SK-N-SH (cell line): ENCODE measurements around the gene TMCO5A. TPM values are rescaled to one million over a fixed set of nuclear protein-coding genes. Genes with fewer than 3 reads are reported as not detected.

ENCODE experiments used
- CTCF ChIA-PET: fragments of 300-600, 350-600 bp; formaldehyde crosslinking; extraction: SDS; loops from one replicate; lab custom pipeline; 2021; lab: Yijun Ruan, JAX
- POLR2A ChIA-PET: fragments of 350-600 bp; sonication (Branson Sonifier 250); formaldehyde crosslinking; extraction: SDS; loops from one replicate; lab custom pipeline; 2020; ENCODE audit warnings: antibody characterized with exemption, inconsistent platforms; lab: Yijun Ruan, JAX
- DNase-seq: peaks from one replicate; pipeline ENCODE4 v3.0.0; 2012
- H2AFZ ChIP-seq: fragments of 200-600 bp; sonication (generic); 2 replicates; pipeline ENCODE4 v1.8.1; 2016; ENCODE audit warnings: antibody characterized with exemption, mild to moderate bottlenecking, low read depth
- H3F3A ChIP-seq: fragments of 200-600 bp; sonication (generic); replicated peaks from 2 replicates; pipeline ENCODE3; 2016; ENCODE audit warnings: antibody characterized with exemption, mild to moderate bottlenecking; ENCODE audit not compliant: insufficient read depth
- H3K27ac ChIP-seq, 2 experiments: fragments of 200-500 bp in 1 of 2; fragments of 200-600 bp in 1 of 2; sonication (Bioruptor generic) in 1 of 2; sonication (generic), shearing (Covaris generic) in 1 of 2; 2 replicates each; pipeline versions ENCODE4 v1.5.1 to v1.6.1; 2014 to 2016; ENCODE audit warnings: low read depth in 2 of 2, inconsistent platforms in 1 of 2, low read length in 1 of 2, mild to moderate bottlenecking in 1 of 2, mixed read lengths in 1 of 2
- H3K27me3 ChIP-seq: fragments of 200-600 bp; sonication (generic), shearing (Covaris generic); 2 replicates; pipeline ENCODE4 v1.6.1; 2016; ENCODE audit warnings: mixed run types; ENCODE audit not compliant: insufficient read depth
- H3K36me3 ChIP-seq, 2 experiments: fragments of 200-500 bp in 1 of 2; fragments of 200-600 bp in 1 of 2; sonication (Bioruptor generic) in 1 of 2; sonication (generic) in 1 of 2; replicated peaks in 1 of 2; 2 replicates each; pipeline versions ENCODE3 to v1.5.1; 2014 to 2016; ENCODE audit warnings: low read length in 1 of 2, mild to moderate bottlenecking in 1 of 2; ENCODE audit not compliant: insufficient read depth in 2 of 2, control insufficient read depth in 1 of 2
- H3K4me1 ChIP-seq, 2 experiments: fragments of 200-500 bp in 1 of 2; fragments of 200-600 bp in 1 of 2; sonication (Bioruptor generic) in 1 of 2; sonication (generic), shearing (Covaris generic) in 1 of 2; 2 replicates each; pipeline versions ENCODE4 v1.5.1 to v1.6.1; 2014 to 2016; ENCODE audit warnings: low read depth in 1 of 2, low read length in 1 of 2, mixed run types in 1 of 2; ENCODE audit not compliant: insufficient read depth in 2 of 2, control insufficient read depth in 1 of 2
- H3K4me2 ChIP-seq: fragments of 200-600 bp; sonication (generic), shearing (Covaris generic); 2 replicates; pipeline ENCODE4 v1.6.1; 2017; ENCODE audit warnings: mixed run types
- H3K4me3 ChIP-seq, 2 experiments: fragments of 200-500 bp in 1 of 2; fragments of 200-600 bp in 1 of 2; sonication (Bioruptor generic) in 1 of 2; sonication (generic), shearing (Covaris generic) in 1 of 2; 2 replicates each; pipeline versions ENCODE4 v1.5.1 to v1.8.1; 2014 to 2016; ENCODE audit warnings: low read depth in 2 of 2, inconsistent platforms in 1 of 2, low read length in 1 of 2, mild to moderate bottlenecking in 1 of 2, mixed read lengths in 1 of 2, moderate library complexity in 1 of 2
- H3K79me2 ChIP-seq: fragments of 200-600 bp; sonication (generic); 2 replicates; pipeline ENCODE4 v1.8.1; 2017; ENCODE audit warnings: mild to moderate bottlenecking; ENCODE audit not compliant: insufficient read depth
- H3K9ac ChIP-seq: fragments of 200-600 bp; sonication (generic); 2 replicates; pipeline ENCODE4 v1.6.1; 2017; ENCODE audit warnings: mixed run types
- H3K9me2 ChIP-seq: fragments of 200-600 bp; sonication (generic); 2 replicates; pipeline ENCODE4 v1.6.1; 2017; ENCODE audit warnings: mixed run types
- H3K9me3 ChIP-seq: fragments of 200-600 bp; sonication (generic); 2 replicates; pipeline ENCODE4 v1.6.1; 2017; ENCODE audit warnings: mixed run types, mild to moderate bottlenecking, moderate library complexity
- H4K20me1 ChIP-seq: fragments of 200-600 bp; sonication (generic); 2 replicates; pipeline ENCODE4 v1.6.1; 2017; ENCODE audit warnings: mild to moderate bottlenecking, mixed run types; ENCODE audit not compliant: insufficient read depth
- CTCF ChIP-seq: fragments of 200-600 bp; sonication (generic); IDR thresholded peaks from 2 replicates; pipeline ENCODE4 v1.6.1; 2017; ENCODE audit warnings: antibody characterized with exemption, mild to moderate bottlenecking, moderate library complexity
- ELF1 ChIP-seq: IDR thresholded peaks from 2 replicates; pipeline ENCODE4 v1.4.0; 2012
- EP300 ChIP-seq, 2 experiments: IDR thresholded peaks; 2 replicates each; pipeline versions ENCODE4 v1.4.0 to v1.6.1; 2012; ENCODE audit warnings: borderline replicate concordance in 1 of 2, low read depth in 1 of 2, low read length in 1 of 2
- EZH2phosphoT487 ChIP-seq: fragments of 200-600 bp; sonication (generic); IDR thresholded peaks from 2 replicates; pipeline ENCODE4 v1.6.1; 2017; ENCODE audit warnings: low read depth, mixed run types, mild to moderate bottlenecking, antibody characterized with exemption, moderate library complexity, borderline replicate concordance
- FOSL2 ChIP-seq: IDR thresholded peaks from 2 replicates; pipeline ENCODE4 v1.4.0; 2012; ENCODE audit warnings: low read depth, mild to moderate bottlenecking, moderate library complexity, borderline replicate concordance
- FOXM1 ChIP-seq: IDR thresholded peaks from 2 replicates; pipeline ENCODE4 v1.4.0; 2012; ENCODE audit warnings: low read depth, mild to moderate bottlenecking
- GABPA ChIP-seq: IDR thresholded peaks from 2 replicates; pipeline ENCODE4 v1.4.0; 2012; ENCODE audit warnings: low read depth, mild to moderate bottlenecking
- GATA2 ChIP-seq: sonication (generic); formaldehyde crosslinking; IDR thresholded peaks from 2 replicates; pipeline ENCODE4 v1.5.0; 2020; ENCODE audit warnings: mild to moderate bottlenecking, missing genetic modification reagents
- NFIC ChIP-seq: IDR thresholded peaks from 2 replicates; pipeline ENCODE4 v1.4.0; 2012; ENCODE audit warnings: borderline replicate concordance
- RAD21 ChIP-seq: IDR thresholded peaks from 2 replicates; pipeline ENCODE4 v1.6.1; 2012; ENCODE audit warnings: mild to moderate bottlenecking, low read length
- REST ChIP-seq: IDR thresholded peaks from 2 replicates; pipeline ENCODE4 v1.6.1; 2012; ENCODE audit warnings: mild to moderate bottlenecking, low read depth, low read length, moderate library complexity
- RXRA ChIP-seq: IDR thresholded peaks from 2 replicates; pipeline ENCODE4 v1.4.0; 2012; ENCODE audit warnings: low read depth, mild to moderate bottlenecking, borderline replicate concordance
- SIN3A ChIP-seq: IDR thresholded peaks from 2 replicates; pipeline ENCODE4 v1.6.1; 2012; ENCODE audit warnings: low read depth, mild to moderate bottlenecking, low read length, moderate library complexity, borderline replicate concordance
- SMC3 ChIP-seq: IDR thresholded peaks from 2 replicates; pipeline ENCODE4 v1.6.1; 2012; ENCODE audit warnings: low read depth, low read length, improper control_type of control experiment
- TAF1 ChIP-seq: IDR thresholded peaks from 2 replicates; pipeline ENCODE4 v1.6.1; 2012; ENCODE audit warnings: low read depth, mild to moderate bottlenecking, low read length, moderate library complexity, borderline replicate concordance
- TEAD4 ChIP-seq: IDR thresholded peaks from 2 replicates; pipeline ENCODE4 v1.4.0; 2012; ENCODE audit warnings: mild to moderate bottlenecking, borderline replicate concordance; ENCODE audit not compliant: insufficient read depth
- USF1 ChIP-seq: IDR thresholded peaks from 2 replicates; pipeline ENCODE4 v1.4.0; 2012; ENCODE audit warnings: low read depth, borderline replicate concordance
- ZBTB33 ChIP-seq: IDR thresholded peaks from 2 replicates; pipeline ENCODE4 v1.4.0; 2012; ENCODE audit warnings: low read depth, borderline replicate concordance
- WGBS: methylation state at CpG from one replicate; pipeline ENCODE4 v1.1.6; 2017; ENCODE audit warnings: low lambda C conversion rate; 5-methylcytosine and 5-hydroxymethylcytosine counted together
- polyA plus RNA-seq, 3 experiments: library from polyadenylated mRNA; depleted of rRNA; stranded (reverse); fragments of >200 nt; gene quantifications; 2 replicates each; pipeline ENCODE4 v1.2.3, GENCODE V29; 2012

TMCO5A gene
- polyA plus RNA-seq, 1 of the 3 experiments (the other 2 are of a cell fraction): not detected

GRCh38 chr15:37981201-37981600 lies 46.8 kb downstream of the TMCO5A start:
- no peaks in the 10 kb centered on the region for H3K79me2 ChIP-seq
- no peak overlapping the region for H3K4me3 ChIP-seq
- no peaks in the 10 kb centered on the region for H4K20me1 ChIP-seq
- no peak overlapping the region for H3K27ac ChIP-seq
- H3K4me2 ChIP-seq: no peak overlapping the region
- no peak for DNase-seq
- no peaks in the 10 kb centered on the region for H3K9me2 ChIP-seq
- no peak overlapping the region for H3K9ac ChIP-seq
- H3K27me3 ChIP-seq: no peaks in the 10 kb centered on the region
- CTCF ChIA-PET: interaction anchor here (0.6 to 6.5 kb wide), 7 partner anchors 11 to 1481 kb away, joined by 3 to 39 read pairs (median 4); no protein-coding TSS in a partner anchor
- POLR2A ChIA-PET: interaction anchor here (0.7 kb wide), 1 partner anchor 365 kb away, joined by 4 read pairs; no protein-coding TSS in a partner anchor
- no peaks in the 10 kb centered on the region for H3F3A ChIP-seq
- 71% methylated on average over 5 of the region's 5 CpGs for WGBS
- TF ChIP-seq EZH2phosphoT487 (no peak), SIN3A (no peak), TAF1 (no peak), CTCF (no peak), REST (no peak), FOSL2 (no peak), FOXM1 (no peak), GABPA (no peak), SMC3 (no peak), RAD21 (no peak), RXRA (no peak), ZBTB33 (no peak), USF1 (no peak), ELF1 (no peak), NFIC (no peak), GATA2 (CRISPR knock-in tag) (no peak), TEAD4 (no peak), EP300 (IDR thresholded peaks at IDR 0.05; ENCODE audit: borderline replicate concordance in 1 of 2, low read depth in 1 of 2, low read length in 1 of 2) (no peak)
- no peaks in the 10 kb centered on the region for H3K36me3 ChIP-seq
- peaks cover 0 to 13% of the 10 kb centered on the region in 2 experiments; a peak in 2 of 4 replicates for H3K4me1 ChIP-seq
- H3K9me3 ChIP-seq: no peaks in the 10 kb centered on the region
- no peak overlapping the region for H2AFZ ChIP-seq
